ENCODE results near the gene SRPK2.

DNA sequence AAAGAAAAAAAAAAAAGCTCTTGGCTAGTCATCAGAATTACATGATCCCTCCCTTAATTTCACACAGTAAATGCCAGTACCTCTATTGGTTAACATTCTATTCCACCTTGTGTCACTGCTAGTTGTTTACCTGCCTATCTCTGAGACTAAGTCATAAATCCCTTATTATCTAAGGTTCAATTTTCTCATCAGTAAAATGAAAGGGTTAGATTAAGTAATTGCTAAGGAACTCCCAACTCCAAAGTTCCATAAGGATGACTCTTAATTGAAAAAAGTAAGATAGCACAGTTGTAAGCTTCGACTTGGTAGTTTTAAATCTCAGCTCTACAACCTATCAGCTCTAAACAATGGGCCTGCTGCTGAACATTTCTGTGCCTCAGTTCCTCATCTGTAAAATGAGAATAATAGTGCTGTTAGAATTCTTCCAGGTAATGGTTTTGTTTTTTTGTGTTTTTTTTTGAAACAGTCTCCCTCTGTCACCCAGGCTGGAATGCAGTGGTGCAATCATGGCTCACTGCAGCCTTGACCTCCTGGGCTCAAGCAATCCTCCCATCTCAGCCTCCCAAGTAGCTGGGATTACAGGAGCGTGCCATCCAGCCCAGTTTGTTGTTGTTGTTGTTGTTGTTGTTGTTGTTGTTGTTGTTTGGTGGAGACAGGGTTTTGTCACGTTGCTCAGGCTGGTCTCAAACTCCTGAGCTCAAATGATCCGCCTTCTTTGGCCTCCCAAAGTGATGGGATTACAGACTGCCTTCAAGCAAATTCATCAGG is 35.6 kb downstream of the SRPK2 start:
- no peak for TF ChIP-seq CTCF (IDR thresholded peaks at IDR 0.05)
- no peak for TF ChIP-seq POLR2A (IDR thresholded peaks at IDR 0.05)
- TF ChIP-seq POLR2AphosphoS5 (IDR thresholded peaks at IDR 0.05; ENCODE audit: insufficient read depth in 1 of 2, low read depth in 1 of 2): no peak
